Epithelial cell of esophagus (primary cell): ENCODE measurements around the gene MEGF6.

Source experiments
- DNase-seq: peaks from one replicate; pipeline ENCODE4 v3.0.0; 2010; ENCODE audit warnings: low read depth
- H3K4me3 ChIP-seq: 2 replicates; pipeline ENCODE4 v1.5.1; 2011; ENCODE audit warnings: mild to moderate bottlenecking, low read length, control low read depth
- TF ChIP-seq, protein P1 (sequence below): IDR thresholded peaks from 2 replicates; pipeline ENCODE4 v1.5.1; 2011; ENCODE audit warnings: low read depth, mild to moderate bottlenecking, low read length, control low read depth, inconsistent platforms; ENCODE audit not compliant: insufficient read depth; ENCODE audit errors: missing control alignments

Gene MEGF6

DNA sequence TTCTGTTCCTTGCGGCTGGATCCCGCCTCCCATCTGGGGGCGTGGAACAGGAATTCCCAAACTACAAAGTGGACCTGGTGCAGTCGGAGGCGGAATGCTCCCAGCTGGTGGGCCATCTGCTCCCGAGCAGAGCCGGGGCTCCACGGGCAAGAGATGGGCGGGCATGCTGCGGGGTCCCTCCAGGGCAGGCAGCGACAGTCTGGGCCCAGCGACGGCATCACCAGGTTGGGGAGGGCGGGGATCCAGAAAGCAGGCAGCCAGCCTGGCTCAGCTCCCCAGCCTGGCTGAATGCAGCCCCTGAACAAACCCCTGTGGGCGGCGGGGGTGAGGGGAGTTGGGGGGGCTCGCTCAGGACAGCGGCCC lies 3.6 kb downstream of the MEGF6 start:
- TF ChIP-seq, protein P1, sequence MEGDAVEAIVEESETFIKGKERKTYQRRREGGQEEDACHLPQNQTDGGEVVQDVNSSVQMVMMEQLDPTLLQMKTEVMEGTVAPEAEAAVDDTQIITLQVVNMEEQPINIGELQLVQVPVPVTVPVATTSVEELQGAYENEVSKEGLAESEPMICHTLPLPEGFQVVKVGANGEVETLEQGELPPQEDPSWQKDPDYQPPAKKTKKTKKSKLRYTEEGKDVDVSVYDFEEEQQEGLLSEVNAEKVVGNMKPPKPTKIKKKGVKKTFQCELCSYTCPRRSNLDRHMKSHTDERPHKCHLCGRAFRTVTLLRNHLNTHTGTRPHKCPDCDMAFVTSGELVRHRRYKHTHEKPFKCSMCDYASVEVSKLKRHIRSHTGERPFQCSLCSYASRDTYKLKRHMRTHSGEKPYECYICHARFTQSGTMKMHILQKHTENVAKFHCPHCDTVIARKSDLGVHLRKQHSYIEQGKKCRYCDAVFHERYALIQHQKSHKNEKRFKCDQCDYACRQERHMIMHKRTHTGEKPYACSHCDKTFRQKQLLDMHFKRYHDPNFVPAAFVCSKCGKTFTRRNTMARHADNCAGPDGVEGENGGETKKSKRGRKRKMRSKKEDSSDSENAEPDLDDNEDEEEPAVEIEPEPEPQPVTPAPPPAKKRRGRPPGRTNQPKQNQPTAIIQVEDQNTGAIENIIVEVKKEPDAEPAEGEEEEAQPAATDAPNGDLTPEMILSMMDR: no peak
- H3K4me3 ChIP-seq: no peak overlapping the region
- no peak for DNase-seq

DNA sequence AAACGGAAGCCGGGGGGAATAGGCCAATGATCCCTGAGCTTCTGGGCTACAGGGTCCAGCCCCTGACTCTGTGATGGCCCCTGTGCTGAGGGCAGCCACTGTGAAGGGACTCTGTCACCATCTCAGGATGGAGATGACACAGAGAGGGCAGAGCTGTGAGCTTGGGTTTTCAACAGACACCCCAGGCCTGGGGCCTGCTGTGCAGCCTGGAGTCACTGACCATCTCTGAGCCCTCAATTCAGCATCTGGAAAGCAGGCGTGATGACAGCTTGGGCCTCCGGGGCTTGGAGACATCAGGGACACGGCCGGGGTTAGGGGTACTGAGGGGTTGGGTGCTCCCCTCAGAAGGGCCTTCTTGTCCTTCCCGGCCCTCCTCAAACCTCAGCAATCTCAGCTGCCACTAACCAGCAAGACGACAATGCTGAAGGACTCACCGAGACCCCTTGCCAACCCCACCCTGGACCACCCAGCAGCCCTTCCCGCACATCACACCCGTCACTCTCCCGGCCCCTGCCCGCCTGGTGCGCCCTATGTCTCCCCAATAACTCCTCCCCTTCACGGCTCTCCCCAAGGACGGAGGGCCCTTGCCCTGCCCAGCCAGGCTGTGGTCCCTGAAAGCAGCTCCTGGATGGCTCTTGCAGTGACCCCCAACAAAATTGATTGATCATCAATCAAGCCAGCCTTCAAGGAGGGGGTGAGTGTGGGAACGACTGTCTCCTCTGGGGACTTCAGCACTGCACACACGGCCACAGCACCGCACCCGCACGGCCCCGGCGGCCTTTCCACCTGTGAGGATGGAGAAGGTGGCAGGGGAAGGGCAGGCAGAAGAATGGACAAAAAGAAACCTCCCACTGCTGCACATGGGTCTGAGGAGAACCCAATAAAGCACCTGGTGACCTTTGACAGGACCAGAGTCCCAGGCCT lies 4.3 kb downstream of the MEGF6 start:
- no peak overlapping the region for H3K4me3 ChIP-seq
- no peak for DNase-seq
- TF ChIP-seq, protein P1: no peak

DNA sequence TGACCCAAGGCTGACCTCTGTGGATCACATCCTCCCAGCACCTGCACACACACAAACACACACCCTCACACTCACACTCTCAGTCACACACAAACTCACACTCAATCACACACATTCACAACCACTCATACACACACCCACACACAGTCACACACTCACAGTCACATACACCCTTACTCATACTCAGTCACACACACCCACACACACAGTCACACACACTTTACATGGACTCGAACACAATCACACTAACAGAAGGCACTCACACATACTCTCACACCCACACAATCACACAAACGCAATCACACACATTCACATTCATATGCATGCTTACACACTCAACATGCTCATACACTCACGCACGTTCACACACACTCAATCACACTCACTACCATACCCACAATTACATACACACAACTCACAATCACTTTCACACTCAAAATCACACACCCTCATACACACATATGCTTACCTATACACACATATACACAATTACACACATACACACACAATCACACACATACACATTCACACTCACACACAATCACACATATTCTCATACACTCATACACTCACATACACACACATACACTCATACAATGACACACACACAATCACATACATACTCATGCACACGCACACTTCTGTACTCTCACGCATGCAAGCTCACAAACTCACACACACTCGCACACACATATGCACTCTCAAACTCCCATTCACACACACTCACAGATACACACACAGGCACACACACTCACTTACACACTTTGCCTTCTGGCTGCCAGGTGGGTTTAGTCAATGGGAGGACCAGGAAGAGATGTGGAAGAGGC lies 6.1 kb downstream of the MEGF6 start:
- no peak for DNase-seq
- no peak overlapping the region for H3K4me3 ChIP-seq
- TF ChIP-seq, protein P1: no peak

DNA sequence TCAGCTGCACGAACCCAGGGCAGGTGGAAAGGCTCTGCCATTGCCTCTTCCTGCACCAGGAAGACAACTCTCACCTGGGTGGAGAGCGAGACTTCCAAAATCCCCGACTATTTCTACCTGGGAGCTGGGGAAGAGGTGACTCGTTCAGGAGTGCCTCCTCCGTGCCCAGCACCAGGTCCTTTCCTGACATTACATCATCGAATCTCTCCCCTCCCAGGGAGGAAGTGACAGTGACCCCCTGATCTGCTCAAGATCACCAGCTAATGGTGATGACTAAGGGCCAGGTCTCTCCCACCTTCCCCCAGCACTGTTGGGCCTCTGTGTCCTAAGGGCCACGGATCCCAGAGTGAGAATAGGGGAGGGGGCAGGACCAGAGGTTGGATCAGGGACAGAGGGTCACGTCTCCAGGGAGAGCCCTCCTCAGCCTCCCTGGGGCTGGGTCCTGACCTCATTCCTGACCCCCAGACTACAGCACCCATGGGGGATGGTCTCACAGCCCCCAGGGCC lies 6.8 kb downstream of the MEGF6 start:
- H3K4me3 ChIP-seq: no peak overlapping the region
- TF ChIP-seq, protein P1: no peak
- no peak for DNase-seq

DNA sequence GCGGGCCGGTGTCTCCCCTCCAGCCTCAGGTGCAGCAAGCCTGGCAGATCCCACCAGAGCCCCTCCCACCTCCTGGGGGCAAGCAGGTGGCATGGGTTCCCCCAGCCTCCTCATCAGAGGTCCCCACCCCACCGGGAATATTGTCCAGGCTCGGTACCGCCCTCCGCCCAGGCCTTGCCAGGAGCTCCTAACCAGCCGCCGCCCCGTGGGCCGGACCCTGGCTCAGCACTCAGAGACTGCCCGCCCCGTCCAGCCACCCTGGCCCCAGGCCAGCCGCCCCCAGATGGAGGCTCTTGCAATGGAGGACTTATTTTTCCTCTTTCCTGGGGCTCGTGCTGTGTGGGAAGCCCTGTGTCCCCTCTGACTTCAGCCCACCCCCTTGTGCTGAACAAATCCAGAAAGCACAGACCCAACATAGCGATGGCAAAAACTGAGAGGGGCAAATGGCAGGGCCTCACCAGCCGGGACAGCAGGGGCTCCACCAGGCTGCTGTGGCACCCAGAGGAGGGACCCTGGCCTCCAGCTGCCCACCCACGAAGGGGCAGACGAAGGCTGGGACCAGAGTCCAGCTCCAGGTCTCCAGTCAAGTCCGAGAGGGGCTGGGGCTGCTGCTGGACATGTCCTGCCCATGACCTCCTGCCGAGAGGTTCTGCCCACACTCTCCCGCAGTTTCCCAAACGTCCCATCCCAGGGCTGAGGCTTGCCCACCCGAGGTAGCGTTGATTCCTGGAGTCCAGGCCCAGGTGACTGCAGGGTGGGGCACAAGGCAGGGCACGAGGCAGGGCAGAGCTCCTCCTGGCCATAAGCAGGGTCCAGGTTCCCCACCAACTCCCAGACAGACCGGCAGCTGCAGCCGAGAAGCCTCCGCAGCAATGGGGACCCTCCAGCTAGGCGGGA lies 7.5 kb downstream of the MEGF6 start:
- H3K4me3 ChIP-seq: no peak overlapping the region
- no peak for DNase-seq
- TF ChIP-seq, protein P1: no peak

DNA sequence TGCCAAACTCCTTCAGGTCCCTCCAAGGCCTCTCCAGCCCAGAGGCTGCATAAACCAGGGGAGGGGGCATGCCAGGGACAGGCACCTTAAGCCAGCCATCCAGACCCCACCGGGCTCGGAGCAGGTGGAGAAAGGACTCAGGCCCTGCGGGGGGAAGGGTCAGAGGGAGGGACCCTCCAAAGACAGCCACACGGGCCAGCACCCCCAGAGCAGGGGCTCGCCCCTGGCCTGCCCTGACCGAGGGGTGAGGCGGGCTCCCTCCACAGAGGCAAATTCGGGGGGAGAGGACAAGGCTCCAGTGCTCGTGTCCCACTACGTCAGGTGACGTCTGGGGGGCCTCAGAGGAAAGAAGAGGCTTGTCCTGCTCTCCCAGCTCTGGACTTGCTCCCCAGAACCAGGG lies 8.2 kb downstream of the MEGF6 start:
- no peak for DNase-seq
- H3K4me3 ChIP-seq: no peak overlapping the region
- TF ChIP-seq, protein P1: no peak
